ENCODE results near the gene RBBP8NL.

RBBP8NL gene

GRCh38 chr20:62420846-62421715 lies 6.3 kb downstream of the RBBP8NL start:
- TF ChIP-seq CTCF (IDR thresholded peaks at IDR 0.05; ENCODE audit: insufficient read depth, low read length, poor library complexity, severe bottlenecking) = no peak
- no peak for DNase-seq (ENCODE audit: extremely low read depth, insufficient read length)
- Histone ChIP-seq H3K36me3 (ENCODE audit: control insufficient read depth, insufficient read depth, low read length) (no peaks in the 10 kb centered on the region), H3K4me3 (replicated peaks; ENCODE audit: low read depth, low read length) (no peak overlapping the region), H3K27me3 (replicated peaks; ENCODE audit: control insufficient read depth, insufficient read depth, low read length) (no peaks in the 10 kb centered on the region; the same call in 1 of the 2 replicates)

GRCh38 chr20:62419759-62420158 lies 7.6 kb downstream of the RBBP8NL start:
- TF ChIP-seq CTCF (IDR thresholded peaks at IDR 0.05; ENCODE audit: insufficient read depth, low read length, poor library complexity, severe bottlenecking) = no peak

GRCh38 chr20:62418709-62419487 lies 8.4 kb downstream of the RBBP8NL start:
- Histone ChIP-seq H3K36me3 (ENCODE audit: control insufficient read depth, insufficient read depth, low read length) (no peaks in the 10 kb centered on the region), H3K27me3 (replicated peaks; ENCODE audit: control insufficient read depth, insufficient read depth, low read length) (no peaks in the 10 kb centered on the region; the same call in 1 of the 2 replicates), H3K4me3 (replicated peaks; ENCODE audit: low read depth, low read length) (no peak overlapping the region)
- no peak for TF ChIP-seq CTCF (IDR thresholded peaks at IDR 0.05; ENCODE audit: insufficient read depth, low read length, poor library complexity, severe bottlenecking)
- DNase-seq (ENCODE audit: extremely low read depth, insufficient read length) = no peak

More at GRCh38 chr20:62419759-62420158, 7.6 kb downstream of the RBBP8NL start:
- no peak overlapping the region for H3K4me3 ChIP-seq (replicated peaks; ENCODE audit: low read depth, low read length)
- no peak for DNase-seq (ENCODE audit: extremely low read depth, insufficient read length)
- no peaks in the 10 kb centered on the region for H3K36me3 ChIP-seq (ENCODE audit: control insufficient read depth, insufficient read depth, low read length)
- H3K27me3 ChIP-seq (replicated peaks; ENCODE audit: control insufficient read depth, insufficient read depth, low read length) = no peaks in the 10 kb centered on the region; the same call in 1 of the 2 replicates

GRCh38 chr20:62417981-62418708 lies 9.2 kb downstream of the RBBP8NL start:
- no peak overlapping the region for H3K4me3 ChIP-seq (replicated peaks; ENCODE audit: low read depth, low read length)
- DNase-seq (ENCODE audit: extremely low read depth, insufficient read length) = no peak
- no peaks in the 10 kb centered on the region; the same call in 1 of the 2 replicates for H3K27me3 ChIP-seq (replicated peaks; ENCODE audit: control insufficient read depth, insufficient read depth, low read length)
- TF ChIP-seq CTCF (IDR thresholded peaks at IDR 0.05; ENCODE audit: insufficient read depth, low read length, poor library complexity, severe bottlenecking) = no peak
- no peaks in the 10 kb centered on the region for H3K36me3 ChIP-seq (ENCODE audit: control insufficient read depth, insufficient read depth, low read length)

All from GM06990 (cell line).